Sigmoid colon (tissue), 7 donors: ENCODE data around the gene G6PD. TPM values are rescaled to one million over a fixed set of nuclear protein-coding genes. Genes with fewer than 3 reads are reported as not detected.

Source experiments
- DNase-seq: peaks from one replicate; pipeline ENCODE4 v3.0.0-alpha.2; 2019
- H3K27ac ChIP-seq, 4 donors: fragments of 200-600 bp; sonication (generic); one replicate each; pipeline ENCODE4 v1.5.1; 2016 to 2019; ENCODE audit warnings: mild to moderate bottlenecking in 1 of 4
- H3K27me3 ChIP-seq, 3 donors: fragments of 200-600 bp; sonication (generic); one replicate each; pipeline ENCODE4 v1.5.1; 2019; ENCODE audit warnings: mild to moderate bottlenecking in 1 of 3
- H3K36me3 ChIP-seq, 4 donors: fragments of 200-600 bp; sonication (generic); one replicate each; pipeline ENCODE4 v1.5.1; 2016 to 2019
- H3K4me1 ChIP-seq, 4 donors: fragments of 200-600 bp; sonication (generic); one replicate each; pipeline ENCODE4 v1.5.1; 2017 to 2019
- H3K4me3 ChIP-seq, 4 donors: fragments of 200-600 bp; sonication (generic); one replicate each; pipeline ENCODE4 v1.5.1; 2017 to 2019; ENCODE audit warnings: mild to moderate bottlenecking in 2 of 4, moderate library complexity in 1 of 4
- H3K9me3 ChIP-seq, 4 donors: fragments of 200-600 bp in 3 of 4; sonication (generic) in 3 of 4; one replicate each; pipeline versions ENCODE4 v1.5.1 to v1.6.1; 2013 to 2019
- EP300 ChIP-seq, 4 donors: sonication (generic); formaldehyde crosslinking; IDR thresholded peaks; one replicate each; pipeline ENCODE4 v1.6.1; 2017; ENCODE audit warnings: antibody characterized with exemption in 4 of 4
- POLR2A ChIP-seq, 2 donors: fragments of 450-650 bp; IDR thresholded peaks; one replicate each; pipeline ENCODE4 v1.6.1; 2016; ENCODE audit warnings: antibody characterized with exemption in 2 of 2, mild to moderate bottlenecking in 2 of 2, moderate library complexity in 2 of 2
- POLR2AphosphoS5 ChIP-seq, 4 donors: sonication (generic); formaldehyde crosslinking; IDR thresholded peaks; one replicate each; pipeline ENCODE4 v1.6.1; 2017; ENCODE audit warnings: antibody characterized with exemption in 4 of 4
- WGBS, 2 donors: extraction: QIAGEN DNeasy Blood & Tissue Kit; methylation state at CpG; one replicate each; pipeline ENCODE4 v1.1.7; 2013; 5-methylcytosine and 5-hydroxymethylcytosine counted together
- intact Hi-C: fragments of 100-400 bp; cut with DNase I; formaldehyde crosslinking; loops from one replicate; pipeline ENCODE4 v1.15.1; 2023
- polyA plus RNA-seq, 3 donors: library from polyadenylated mRNA; stranded (reverse); fragments of 200-250 nt; gene quantifications; one replicate each; pipeline ENCODE4 v1.2.3, GENCODE V29; 2013
- total RNA-seq, 4 donors: library from RNA; depleted of rRNA; stranded (reverse); fragments of >200 nt; gene quantifications; one replicate each; pipeline ENCODE4 v1.1.0, GENCODE V29; 2016
- TF ChIP-seq, protein P1 (sequence below), 4 experiments: fragments of 450-650 bp in 3 of 4; fragments of 200-600 bp in 1 of 4; IDR thresholded peaks; one replicate each; pipeline ENCODE4 v1.5.1; 2016 to 2019; ENCODE audit warnings: antibody characterized with exemption in 4 of 4, mild to moderate bottlenecking in 3 of 4, moderate library complexity in 2 of 4
- donor health status: healthy with polysubstance abuse.
- donor health status: Bipolar disorder and iron deficiency.
- donor health status: healthy.

The G6PD gene
- total and polyA plus RNA-seq, 7 donors = 9.0 to 34.6 (median 18.2) TPM

DNA sequence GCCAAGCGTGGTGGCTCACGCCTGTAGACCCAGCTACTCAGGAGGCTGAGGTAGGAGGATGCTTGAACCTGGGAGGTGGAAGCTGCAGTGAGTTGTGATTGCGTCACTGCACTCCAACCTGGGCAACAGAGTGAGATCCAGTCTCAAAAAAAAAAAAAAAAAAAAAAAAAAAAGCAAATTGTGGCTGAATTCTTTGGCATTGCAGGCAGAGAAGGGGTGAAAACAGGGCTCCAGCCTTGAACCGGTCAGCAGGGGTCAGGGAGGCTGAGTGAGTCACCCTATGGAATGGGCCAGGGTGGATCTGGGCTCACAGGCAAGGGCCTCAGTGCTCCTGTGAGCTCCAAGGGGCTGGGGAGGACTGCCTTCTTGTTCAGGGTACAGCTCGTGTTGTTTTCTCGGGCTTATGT lies 17.4 kb downstream of the G6PD start:
- Histone ChIP-seq H3K4me3 (no peak overlapping the region), H3K36me3 (peaks cover 0 to 13% (median 3%) of the 10 kb centered on the region in 4 donors), H3K9me3 (no peaks in the 10 kb centered on the region), H3K27me3 (peaks cover 0 to 4% (median 0%) of the 10 kb centered on the region in 3 donors), H3K4me1 (peaks cover 0 to 11% (median 4%) of the 10 kb centered on the region in 4 donors), H3K27ac (no peak overlapping the region)
- WGBS, 2 donors = 91 to 93% methylated on average over 6 of the region's 6 CpGs
- DNase-seq = no peak
- intact Hi-C loops = no loop called here
- TF ChIP-seq, protein P1, sequence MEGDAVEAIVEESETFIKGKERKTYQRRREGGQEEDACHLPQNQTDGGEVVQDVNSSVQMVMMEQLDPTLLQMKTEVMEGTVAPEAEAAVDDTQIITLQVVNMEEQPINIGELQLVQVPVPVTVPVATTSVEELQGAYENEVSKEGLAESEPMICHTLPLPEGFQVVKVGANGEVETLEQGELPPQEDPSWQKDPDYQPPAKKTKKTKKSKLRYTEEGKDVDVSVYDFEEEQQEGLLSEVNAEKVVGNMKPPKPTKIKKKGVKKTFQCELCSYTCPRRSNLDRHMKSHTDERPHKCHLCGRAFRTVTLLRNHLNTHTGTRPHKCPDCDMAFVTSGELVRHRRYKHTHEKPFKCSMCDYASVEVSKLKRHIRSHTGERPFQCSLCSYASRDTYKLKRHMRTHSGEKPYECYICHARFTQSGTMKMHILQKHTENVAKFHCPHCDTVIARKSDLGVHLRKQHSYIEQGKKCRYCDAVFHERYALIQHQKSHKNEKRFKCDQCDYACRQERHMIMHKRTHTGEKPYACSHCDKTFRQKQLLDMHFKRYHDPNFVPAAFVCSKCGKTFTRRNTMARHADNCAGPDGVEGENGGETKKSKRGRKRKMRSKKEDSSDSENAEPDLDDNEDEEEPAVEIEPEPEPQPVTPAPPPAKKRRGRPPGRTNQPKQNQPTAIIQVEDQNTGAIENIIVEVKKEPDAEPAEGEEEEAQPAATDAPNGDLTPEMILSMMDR (IDR thresholded peaks at IDR 0.05) = no peak
- TF ChIP-seq EP300 (IDR thresholded peaks at IDR 0.05) = no peak

DNA sequence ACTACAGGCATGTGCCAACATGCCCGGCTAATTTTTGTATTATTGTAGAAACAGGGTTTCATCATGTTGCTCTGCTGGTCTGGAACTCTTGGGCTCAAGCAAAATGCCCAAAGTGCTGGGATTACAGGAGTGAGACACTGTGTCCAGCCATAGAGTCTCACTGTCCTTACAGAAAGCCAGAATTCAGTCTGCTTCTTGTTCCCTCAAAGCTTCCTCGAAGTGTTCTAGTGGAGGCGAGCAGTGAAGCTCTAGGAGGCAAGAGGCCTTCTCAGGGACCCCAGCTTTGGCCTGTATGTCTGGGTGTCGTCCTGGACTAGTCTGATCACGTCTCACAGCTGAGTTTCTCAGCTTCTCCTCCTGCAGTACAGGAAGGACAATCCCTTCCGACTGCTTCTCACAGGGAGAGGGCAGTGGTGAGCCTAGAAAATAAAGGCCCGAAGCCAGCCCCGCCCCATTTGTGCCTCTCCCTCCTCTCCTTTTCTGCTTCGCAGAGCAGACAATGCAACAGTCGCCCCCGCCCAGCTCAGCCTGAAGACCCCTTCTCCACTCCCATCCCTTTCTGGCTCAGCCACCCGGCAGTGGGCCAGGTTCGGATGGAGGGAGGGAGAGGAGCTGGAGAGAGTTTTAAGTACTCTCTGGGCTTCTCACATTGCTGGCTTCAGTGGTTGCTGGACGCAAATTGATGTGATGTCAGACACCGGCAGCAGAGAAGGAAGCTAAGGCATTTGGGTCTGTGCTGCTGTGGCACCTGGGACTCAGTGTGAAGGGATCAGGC lies 19.6 kb downstream of the G6PD start:
- Histone ChIP-seq H3K4me1 (peaks cover 0 to 10% (median 4%) of the 10 kb centered on the region in 4 donors), H3K36me3 (no peaks in the 10 kb centered on the region), H3K4me3 (peak overlapping the region in 3 of 4 donors; percentile 29 to 39 (median 37)), H3K27me3 (peaks cover 0 to 4% (median 0%) of the 10 kb centered on the region in 3 donors), H3K27ac (peak overlapping the region; percentile 70 to 77 (median 75)), H3K9me3 (no peaks in the 10 kb centered on the region)
- TF ChIP-seq POLR2AphosphoS5 (IDR thresholded peaks at IDR 0.05) (peak in 3 of 4 donors; percentile 31 to 43 (median 36)), POLR2A (IDR thresholded peaks at IDR 0.05) (no peak), EP300 (IDR thresholded peaks at IDR 0.05) (no peak)
- TF ChIP-seq, protein P1 (IDR thresholded peaks at IDR 0.05) = peak; percentile 6 to 53 (median 48)
- intact Hi-C loops = no loop called here
- peak; percentile 91 for DNase-seq
- WGBS, 2 donors = 4 to 6% methylated on average over 15 of the region's 15 CpGs

DNA sequence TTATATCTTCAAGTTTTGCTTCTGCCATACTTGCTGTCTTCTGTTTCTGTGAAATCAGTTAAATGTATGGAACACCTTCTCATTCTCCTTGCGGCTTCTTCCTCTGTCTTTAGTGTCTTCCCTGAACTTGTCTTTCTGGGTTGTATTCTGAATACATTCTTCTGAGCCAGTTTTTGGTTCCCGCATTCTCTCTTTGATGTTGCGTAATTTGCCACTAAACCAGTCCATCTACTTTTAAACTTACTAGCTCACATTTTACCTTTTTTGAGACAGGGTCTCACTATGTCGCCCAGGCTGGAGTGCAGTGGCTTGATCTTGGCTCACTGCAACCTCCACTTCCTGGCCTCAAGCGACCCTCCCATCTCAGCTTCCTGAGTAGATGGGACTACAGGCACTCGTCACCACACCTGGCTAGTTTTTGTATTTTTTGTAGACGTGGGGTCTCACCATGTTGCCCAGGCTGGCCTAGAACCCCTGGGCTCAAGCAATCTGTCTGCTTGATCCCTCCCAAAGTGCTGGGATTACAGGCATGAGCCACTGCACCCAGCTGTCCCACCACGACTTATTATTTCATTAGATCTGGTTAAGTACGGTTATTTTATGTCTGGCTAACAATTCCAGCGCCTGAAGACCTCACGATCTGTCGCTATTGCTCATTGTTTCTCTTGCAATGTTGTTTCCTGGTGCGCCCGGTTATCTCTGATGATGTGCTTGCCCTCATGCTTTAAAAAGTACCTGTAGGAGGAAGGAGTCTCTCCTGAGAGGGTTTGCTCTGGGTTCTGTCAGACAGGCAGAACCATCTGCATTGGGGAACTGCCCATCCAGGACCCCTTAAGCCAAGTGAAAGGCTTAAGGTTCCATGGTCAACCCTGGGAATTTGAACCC lies 20.8 kb downstream of the G6PD start:
- H3K4me3 ChIP-seq = no peak overlapping the region
- H3K9me3 ChIP-seq = no peaks in the 10 kb centered on the region
- 82 to 88% methylated on average over 14 of the region's 14 CpGs for WGBS, 2 donors
- peak overlapping the region in 1 of 4 donors; percentile 70 for H3K27ac ChIP-seq
- H3K27me3 ChIP-seq = peaks cover 0 to 4% (median 0%) of the 10 kb centered on the region in 3 donors
- intact Hi-C loops = no loop called here
- DNase-seq = no peak
- TF ChIP-seq POLR2AphosphoS5 (IDR thresholded peaks at IDR 0.05) (no peak), EP300 (IDR thresholded peaks at IDR 0.05) (no peak), POLR2A (IDR thresholded peaks at IDR 0.05) (no peak)
- TF ChIP-seq, protein P1 (IDR thresholded peaks at IDR 0.05) = no peak
- H3K4me1 ChIP-seq = peaks cover 0 to 10% (median 4%) of the 10 kb centered on the region in 4 donors
- no peaks in the 10 kb centered on the region for H3K36me3 ChIP-seq

DNA sequence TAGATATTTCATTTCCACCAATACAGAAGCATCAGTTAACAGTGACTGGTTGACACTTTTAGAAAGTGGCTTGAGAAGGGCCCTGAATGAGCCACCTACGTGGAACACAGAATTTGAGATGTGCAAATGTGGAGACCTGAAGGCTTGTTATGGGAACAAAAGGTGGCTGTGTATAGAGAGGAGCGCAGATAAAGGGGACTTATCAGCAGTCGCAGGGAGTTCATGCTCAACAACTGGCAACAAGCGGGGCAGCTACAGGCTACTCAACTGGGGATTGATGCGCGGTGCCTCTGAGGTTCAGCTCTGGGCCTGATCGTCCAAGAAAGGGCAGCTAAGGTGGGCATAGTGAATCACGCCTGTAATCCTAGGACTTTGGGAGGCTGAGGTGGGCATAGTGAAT lies 27.3 kb downstream of the G6PD start:
- no peak overlapping the region for H3K27ac ChIP-seq
- no peaks in the 10 kb centered on the region for H3K36me3 ChIP-seq
- no peaks in the 10 kb centered on the region for H3K27me3 ChIP-seq
- peaks cover 0 to 24% (median 17%) of the 10 kb centered on the region in 4 donors for H3K4me1 ChIP-seq
- 95 to 98% methylated on average over 8 of the region's 8 CpGs for WGBS, 2 donors
- no peak overlapping the region for H3K4me3 ChIP-seq
- TF ChIP-seq POLR2AphosphoS5 (IDR thresholded peaks at IDR 0.05) = no peak
- TF ChIP-seq POLR2A (IDR thresholded peaks at IDR 0.05) = no peak
- TF ChIP-seq, protein P1 (IDR thresholded peaks at IDR 0.05) = no peak
- no peak for TF ChIP-seq EP300 (IDR thresholded peaks at IDR 0.05)
- no peaks in the 10 kb centered on the region for H3K9me3 ChIP-seq
- intact Hi-C loops = loop anchor here (5.0 kb wide), 1 partner anchor 42 kb away; the partner anchor contains the start of gene LAGE3
- DNase-seq = no peak
